Amniotic stem cell (primary cell): ENCODE data around the gene PAWR.
"Not testable (repeated sequence)": the region's sequence is repeated elsewhere in the genome, so short reads cannot be mapped to it uniquely, and the experiment has no call there.

Experiments
- DNase-seq: peaks from one replicate; lab custom pipeline; 2025; lab: John Stamatoyannopoulos, UW

PAWR gene

DNA sequence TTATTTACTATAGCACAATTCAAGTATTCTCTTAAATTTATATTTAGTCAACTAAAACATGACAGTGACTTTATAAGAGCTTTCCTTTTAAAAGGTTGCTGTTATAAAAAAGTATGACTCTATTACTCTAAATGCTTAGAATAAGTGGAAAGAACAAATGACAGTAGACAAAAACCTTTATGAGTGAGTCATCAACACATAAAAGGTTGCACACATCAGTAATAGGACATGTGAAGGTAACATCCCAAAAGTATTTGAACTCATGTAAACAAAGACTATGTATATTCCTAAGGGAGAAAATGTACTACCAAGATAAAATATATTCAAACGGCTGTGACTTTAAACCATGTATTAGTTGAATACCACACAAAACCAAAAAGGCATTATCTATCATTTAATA lies 98.8 kb downstream of the PAWR start:
- DNase-seq: no peak

DNA sequence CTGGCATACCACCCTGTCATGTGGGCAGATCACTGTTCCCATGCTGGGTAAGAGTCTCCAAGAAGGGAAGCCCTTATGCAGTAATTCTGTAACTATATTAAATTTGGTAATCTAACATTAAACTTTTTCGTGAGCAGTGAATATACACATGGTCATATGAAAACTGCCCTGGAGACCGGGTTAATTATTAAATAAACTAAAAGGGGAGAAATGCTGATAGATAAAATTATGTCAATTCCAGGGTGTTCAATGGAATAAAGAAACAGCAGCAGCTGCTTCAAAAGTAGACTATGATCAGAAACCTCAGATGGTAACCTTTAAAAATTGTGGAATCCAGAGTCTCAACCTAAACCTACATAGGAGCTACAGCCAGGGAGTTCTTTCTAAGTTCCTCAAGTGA lies 100.0 kb downstream of the PAWR start:
- DNase-seq: no peak

- no peak for DNase-seq
These were observed 103.4 kb downstream of the PAWR start for GRCh38 chr12:79587368-79587767.

GRCh38 chr12:79585147-79585546 lies 105.6 kb downstream of the PAWR start:
- DNase-seq: no peak

- no peak for DNase-seq
These were observed 116.9 kb downstream of the PAWR start for GRCh38 chr12:79573820-79574219.

GRCh38 chr12:79569679-79570078 lies 121.1 kb downstream of the PAWR start:
- no peak for DNase-seq

GRCh38 chr12:79567175-79567563 lies 123.6 kb downstream of the PAWR start:
- DNase-seq: no peak

DNA sequence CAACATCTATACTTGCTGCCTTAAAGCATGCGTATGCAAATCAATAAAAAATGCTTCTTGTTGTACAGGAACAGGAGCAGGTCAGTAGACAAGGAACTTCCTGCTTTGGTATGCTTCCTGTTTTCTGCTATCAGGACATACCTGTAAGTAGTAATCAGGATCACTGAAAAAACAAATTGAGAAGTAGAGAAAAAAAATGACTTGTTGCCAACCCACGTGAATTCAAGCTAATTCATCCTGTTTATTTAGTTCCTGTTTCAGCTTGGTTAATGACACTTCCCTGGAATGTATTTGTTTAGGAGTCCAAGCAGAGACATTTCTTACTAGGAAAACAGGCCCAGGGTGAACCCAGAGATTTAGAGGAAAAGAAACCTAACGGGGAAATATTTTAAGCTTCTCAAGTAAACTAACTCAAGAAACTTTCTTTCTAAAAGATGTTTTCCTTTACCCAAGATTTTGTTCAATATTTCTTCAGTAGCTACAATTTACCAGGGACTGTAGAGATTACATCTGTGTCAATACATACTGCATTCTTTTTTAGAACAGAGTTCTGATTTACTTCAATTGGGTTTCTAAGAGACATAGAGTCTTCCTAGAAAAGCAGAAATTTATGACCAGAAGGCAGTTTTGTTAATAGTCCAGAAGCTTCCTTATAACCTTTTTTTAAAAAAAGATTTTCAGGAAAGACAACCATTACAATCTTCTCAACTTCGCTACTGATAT lies 124.2 kb downstream of the PAWR start:
- no peak for DNase-seq

DNA sequence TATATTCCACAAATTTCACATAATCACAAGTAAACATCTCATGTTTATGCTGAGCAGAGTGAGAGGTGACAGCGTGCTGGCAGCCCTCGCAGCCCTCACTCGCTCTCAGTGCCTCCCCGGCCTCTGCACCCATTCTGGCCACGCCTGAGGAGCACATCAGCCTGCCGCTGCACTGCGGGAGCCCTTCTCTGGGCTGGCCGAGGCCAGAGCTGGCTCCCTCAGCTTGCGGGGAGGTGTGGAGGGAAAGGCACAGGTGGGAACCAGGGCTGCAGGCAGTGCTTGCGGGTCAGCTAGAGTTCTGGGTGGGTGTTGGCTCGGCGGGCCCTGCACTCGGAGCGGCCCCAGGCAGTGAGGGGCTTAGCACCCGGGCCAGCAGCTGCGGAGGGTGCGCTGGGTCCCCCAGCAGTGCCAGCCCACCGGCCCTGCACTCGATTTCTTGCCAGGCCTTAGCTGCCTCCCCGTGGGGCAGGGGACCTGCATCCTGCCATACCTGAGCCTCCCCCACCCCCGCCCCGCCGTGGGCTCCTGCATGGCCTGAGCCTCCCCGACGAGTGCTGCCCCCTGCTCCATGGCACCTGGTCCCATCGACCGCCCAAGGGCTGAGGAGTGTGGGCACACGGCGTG lies 125.9 kb downstream of the PAWR start:
- not testable (repeated sequence) for DNase-seq

- no peak for DNase-seq
These were observed 127.6 kb downstream of the PAWR start for GRCh38 chr12:79563021-79563740.

DNA sequence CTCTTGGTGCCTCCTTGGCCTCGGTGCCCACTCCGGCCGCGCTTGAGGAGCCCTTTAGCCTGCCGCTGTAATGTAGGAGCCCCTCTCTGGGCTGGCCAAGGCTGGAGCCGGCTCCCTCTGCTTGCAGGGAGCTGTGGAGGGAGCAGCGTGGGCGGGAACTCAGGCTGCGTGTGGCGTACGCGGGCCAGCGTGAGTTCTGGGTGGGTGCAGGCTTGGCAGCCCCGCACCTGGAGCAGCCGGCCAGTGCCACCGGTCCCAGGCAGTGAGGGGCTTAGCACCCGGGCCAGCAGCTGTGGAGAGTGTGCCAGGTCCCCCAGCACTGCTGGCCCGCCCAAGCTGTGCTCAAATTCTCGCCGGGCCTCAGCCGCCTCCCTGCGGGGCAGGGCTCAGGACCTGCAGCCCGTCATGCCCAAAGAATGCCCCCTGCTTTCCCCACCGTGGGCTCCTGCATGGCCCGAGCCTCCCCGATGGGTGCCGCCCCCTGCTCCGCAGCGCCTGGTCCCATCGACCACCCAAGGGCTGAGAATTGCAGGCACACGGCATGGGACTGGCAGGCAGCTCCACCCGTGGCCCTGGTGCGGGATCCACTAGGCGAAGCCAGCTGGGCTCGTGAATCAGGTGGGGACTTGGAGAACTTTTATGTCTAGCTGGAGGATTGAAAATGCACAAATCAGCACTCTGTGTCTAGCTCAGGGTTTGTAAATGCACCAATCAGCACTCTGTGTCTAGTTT lies 129.2 kb downstream of the PAWR start:
- no peak for DNase-seq

GRCh38 chr12:79560225-79560889 lies 130.4 kb downstream of the PAWR start:
- no peak for DNase-seq

GRCh38 chr12:79559591-79559990 lies 131.2 kb downstream of the PAWR start:
- DNase-seq: no peak

DNA sequence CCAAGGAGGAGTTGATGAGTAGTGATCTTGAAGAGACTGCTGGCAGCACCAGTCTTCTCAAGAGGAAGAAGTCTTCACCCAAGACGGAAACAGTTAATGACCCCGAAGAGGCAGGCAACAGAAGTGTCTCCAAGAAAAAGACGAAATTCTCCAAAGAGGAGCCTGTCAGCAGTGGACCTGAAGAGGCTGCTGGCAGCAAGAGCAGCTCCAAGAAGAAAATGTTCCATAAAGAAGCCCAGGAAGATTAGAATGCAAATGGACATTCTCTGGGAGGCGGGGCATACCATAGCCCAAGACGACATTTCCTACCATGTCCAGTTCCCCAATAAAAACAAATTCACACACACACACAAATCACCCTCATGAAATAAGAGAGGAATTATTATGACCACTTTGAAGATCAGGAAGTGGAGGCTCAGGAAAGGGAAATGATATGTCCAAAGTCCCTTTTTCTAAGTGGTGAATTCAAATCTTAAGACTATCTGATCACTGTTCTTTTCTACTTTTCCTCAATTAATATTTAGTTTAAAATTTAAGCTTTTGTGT lies 131.8 kb downstream of the PAWR start:
- no peak for DNase-seq

- DNase-seq: no peak
These were observed 133.0 kb downstream of the PAWR start for GRCh38 chr12:79557690-79558315.

DNA sequence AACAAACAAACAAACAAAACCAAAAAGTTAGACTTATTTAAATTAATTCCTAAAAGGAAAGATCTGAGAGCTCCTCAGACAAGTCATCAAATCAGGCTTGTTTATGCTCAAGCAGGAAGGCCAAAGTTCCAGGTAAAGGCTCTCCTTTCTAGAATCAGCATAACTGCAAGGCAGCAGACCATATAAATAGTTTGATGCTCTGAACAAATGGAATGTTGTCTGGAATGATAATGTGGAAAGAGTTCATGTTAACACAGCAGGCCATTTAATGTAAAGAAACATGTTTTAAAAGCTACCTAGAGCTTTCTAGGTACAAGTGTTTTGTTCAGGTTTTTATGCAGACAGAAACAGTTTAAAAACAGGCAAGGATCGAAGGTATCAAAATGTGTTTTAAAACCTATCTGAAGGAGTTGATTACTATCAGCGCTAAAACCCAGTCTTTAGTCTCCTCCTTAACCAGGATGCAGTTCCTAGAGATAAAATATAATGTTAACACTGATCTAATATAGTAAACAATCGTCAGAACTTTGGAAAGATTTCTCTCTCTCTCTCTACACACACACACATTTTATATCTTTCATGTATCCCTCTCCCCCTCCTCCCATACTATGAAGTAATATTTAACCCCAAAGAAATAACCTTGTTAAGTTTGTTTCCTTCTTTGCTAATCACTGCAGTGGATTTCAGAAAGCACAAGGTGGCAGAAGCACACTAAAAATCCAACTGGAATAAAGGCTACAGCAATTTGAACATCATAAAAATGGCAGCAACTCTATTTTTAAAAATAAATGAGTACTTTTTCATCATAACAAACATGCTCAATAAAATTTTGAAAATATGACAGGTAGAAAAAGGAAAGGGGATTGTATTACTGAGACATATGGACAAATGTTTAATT lies 135.5 kb downstream of the PAWR start:
- DNase-seq: no peak

DNA sequence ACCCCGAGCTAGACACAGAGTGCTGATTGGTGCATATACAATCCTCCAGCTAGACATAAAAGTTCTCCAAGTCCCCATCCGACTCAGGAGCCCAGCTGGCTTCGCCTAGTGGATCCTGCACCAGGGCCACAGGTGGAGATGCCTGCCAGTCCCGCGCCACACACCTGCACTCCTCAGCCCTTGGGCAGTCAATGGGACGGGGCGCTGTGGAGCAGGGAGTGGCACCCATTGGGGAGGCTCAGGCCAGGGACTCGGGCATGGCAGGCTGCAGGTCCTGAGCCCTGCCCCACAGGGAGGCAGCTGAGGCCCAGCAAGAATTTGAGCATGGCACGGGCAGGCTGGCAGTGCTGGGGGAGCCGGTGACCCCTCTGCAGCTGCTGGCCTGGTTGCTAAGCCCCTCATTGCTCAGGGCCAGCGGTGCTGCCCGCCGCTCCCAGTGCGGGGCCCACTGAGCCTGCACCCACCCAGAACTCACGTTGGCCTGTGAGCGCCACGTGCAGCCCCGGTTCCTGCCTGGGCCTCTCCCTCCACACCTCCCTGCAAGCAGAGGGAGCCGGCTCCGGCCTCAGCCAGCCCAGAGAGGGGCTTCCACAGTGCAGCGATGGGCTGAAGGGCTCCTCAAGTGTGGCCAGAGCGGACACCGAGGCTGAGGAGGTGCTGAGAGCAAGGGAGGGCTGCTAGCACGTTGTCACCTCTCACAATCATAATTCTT lies 136.7 kb downstream of the PAWR start:
- no peak for DNase-seq

DNA sequence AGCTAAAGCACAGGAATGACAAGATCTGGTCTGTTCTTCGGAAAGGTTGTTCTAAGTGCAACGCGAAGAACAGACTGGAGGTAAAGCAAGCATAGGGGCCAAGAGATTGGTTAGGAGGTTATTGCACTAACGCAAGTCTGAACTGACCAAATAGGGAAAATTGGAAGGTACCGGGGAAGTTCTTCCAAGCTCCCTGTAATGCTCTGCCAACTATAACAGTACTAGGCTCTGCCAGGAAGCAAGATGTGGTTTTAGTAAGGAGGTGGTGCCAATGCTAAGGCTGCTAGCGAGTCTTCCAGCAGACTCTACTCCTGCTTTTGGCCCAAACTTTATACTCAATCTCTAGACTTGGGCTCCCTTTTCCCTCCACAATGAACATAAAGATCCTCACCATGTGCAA lies 138.6 kb downstream of the PAWR start:
- no peak for DNase-seq

- DNase-seq: no peak
These were observed 141.1 kb downstream of the PAWR start for GRCh38 chr12:79549531-79550271.
